ENCODE measurements around the gene RNF2. TPM values are rescaled to one million over a fixed set of nuclear protein-coding genes. Genes with fewer than 3 reads are reported as not detected.

The RNF2 gene
- total RNA-seq, 1 donor from 2014 or later, result 4.0 TPM

GRCh38 chr1:185069202-185069772, 23.9 kb downstream of the RNF2 start:
- Histone ChIP-seq H3K9me3 (no peaks in the 10 kb centered on the region), H3K4me1 (no peaks in the 10 kb centered on the region), H3K27ac (no peak overlapping the region), H3K36me3 (no peaks in the 10 kb centered on the region), H3K27me3 (no peaks in the 10 kb centered on the region), H3K4me3 (no peak overlapping the region)
- TF ChIP-seq CTCF (IDR thresholded peaks at IDR 0.05), result no peak
- no peak for DNase-seq (ENCODE audit: low spot score in 2 of 2)
- intact Hi-C loops (cut with DNase I), result no loop called here

GRCh38 chr1:185070051-185070450, 24.7 kb downstream of the RNF2 start:
- DNase-seq (ENCODE audit: low spot score in 2 of 2), result no peak
- no peaks in the 10 kb centered on the region for H3K4me1 ChIP-seq
- H3K4me3 ChIP-seq, result no peak overlapping the region
- H3K36me3 ChIP-seq, result no peaks in the 10 kb centered on the region
- no peaks in the 10 kb centered on the region for H3K27me3 ChIP-seq
- no peak overlapping the region for H3K27ac ChIP-seq
- intact Hi-C loops (cut with DNase I), result no loop called here
- TF ChIP-seq CTCF (IDR thresholded peaks at IDR 0.05), result no peak
- no peaks in the 10 kb centered on the region for H3K9me3 ChIP-seq

GRCh38 chr1:185073725-185074124, 28.4 kb downstream of the RNF2 start:
- H3K27ac ChIP-seq, result no peak overlapping the region
- H3K4me3 ChIP-seq, result no peak overlapping the region
- H3K9me3 ChIP-seq, result no peaks in the 10 kb centered on the region
- H3K27me3 ChIP-seq, result no peaks in the 10 kb centered on the region
- DNase-seq (ENCODE audit: low spot score in 2 of 2), result no peak
- H3K4me1 ChIP-seq, result no peaks in the 10 kb centered on the region
- intact Hi-C loops (cut with DNase I), result no loop called here
- no peaks in the 10 kb centered on the region for H3K36me3 ChIP-seq
- TF ChIP-seq CTCF (IDR thresholded peaks at IDR 0.05), result no peak

- intact Hi-C loops (cut with DNase I), result no loop called here
- Histone ChIP-seq H3K4me1 (no peaks in the 10 kb centered on the region), H3K9me3 (no peaks in the 10 kb centered on the region), H3K36me3 (no peaks in the 10 kb centered on the region), H3K4me3 (no peak overlapping the region), H3K27me3 (no peaks in the 10 kb centered on the region), H3K27ac (no peak overlapping the region)
- TF ChIP-seq CTCF (IDR thresholded peaks at IDR 0.05), result no peak
- DNase-seq (ENCODE audit: low spot score in 2 of 2), result no peak
These were observed 28.9 kb downstream of the RNF2 start for GRCh38 chr1:185074307-185074706.

GRCh38 chr1:185075476-185075875, 30.1 kb downstream of the RNF2 start:
- Histone ChIP-seq H3K27ac (no peak overlapping the region), H3K36me3 (no peaks in the 10 kb centered on the region), H3K9me3 (no peaks in the 10 kb centered on the region), H3K4me1 (no peaks in the 10 kb centered on the region), H3K4me3 (no peak overlapping the region), H3K27me3 (no peaks in the 10 kb centered on the region)
- DNase-seq (ENCODE audit: low spot score in 2 of 2), result no peak
- intact Hi-C loops (cut with DNase I), result no loop called here
- TF ChIP-seq CTCF (IDR thresholded peaks at IDR 0.05), result no peak

- Histone ChIP-seq H3K9me3 (no peaks in the 10 kb centered on the region), H3K36me3 (no peaks in the 10 kb centered on the region), H3K27me3 (no peaks in the 10 kb centered on the region), H3K27ac (no peak overlapping the region), H3K4me3 (no peak overlapping the region), H3K4me1 (no peaks in the 10 kb centered on the region)
- intact Hi-C loops (cut with DNase I), result no loop called here
- TF ChIP-seq CTCF (IDR thresholded peaks at IDR 0.05), result no peak
- no peak for DNase-seq (ENCODE audit: low spot score in 2 of 2)
These were observed 32.0 kb downstream of the RNF2 start for GRCh38 chr1:185077374-185077773.

Measured in ascending aorta (tissue), 2 donors.